IPS DF 19.7 (cell line): ENCODE measurements around the gene DENND6A.
"Not testable (repeated sequence)": the region's sequence is repeated elsewhere in the genome, so short reads cannot be mapped to it uniquely, and the experiment has no call there.

Source experiments
- DNase-seq: peaks from one replicate; pipeline ENCODE4 v3.0.0-alpha.2; 2013; ENCODE audit warnings: low read depth, low spot score

Gene DENND6A

GRCh38 chr3:57696801-57697321 lies 4.0 kb upstream of the DENND6A start:
- DNase-seq: no peak

- no peak for DNase-seq
Observed at GRCh38 chr3:57694146-57694545, 1.3 kb upstream of the DENND6A start.

- not testable (repeated sequence) for DNase-seq
Observed at GRCh38 chr3:57692133-57692395, 813 bp downstream of the DENND6A start.

DNA sequence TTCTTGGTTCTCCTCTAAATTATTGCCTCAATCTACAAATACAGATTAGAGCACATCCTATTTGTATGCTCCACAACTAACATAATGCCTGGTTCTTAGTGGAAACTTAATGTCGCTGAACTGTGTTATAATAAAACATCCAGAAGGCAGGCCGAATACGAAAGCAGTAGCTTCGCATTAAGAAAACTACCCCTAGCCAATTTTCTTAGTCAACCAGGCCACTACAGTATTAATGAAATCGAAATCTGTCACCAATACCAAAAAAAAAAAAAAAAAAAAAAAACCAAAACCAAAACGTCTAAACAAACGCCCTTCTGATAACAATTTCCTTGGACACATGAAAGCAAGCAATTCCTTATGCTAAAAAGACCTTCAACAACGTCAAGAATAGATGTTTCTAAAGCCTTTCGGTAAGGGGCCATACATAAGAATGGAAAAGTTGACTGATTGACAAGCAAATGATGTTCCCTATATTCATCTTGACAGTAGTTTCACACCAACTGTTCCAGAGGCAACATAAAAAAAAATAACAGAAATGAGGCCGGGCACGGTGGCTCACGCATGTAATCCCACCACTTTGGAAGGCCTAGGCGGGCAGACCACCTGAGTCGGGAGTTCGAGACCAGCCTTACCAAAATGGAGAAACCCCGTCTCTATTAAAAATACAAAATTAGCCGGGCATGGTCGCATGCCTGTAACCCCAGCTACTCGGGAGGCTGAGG lies 1.3 kb downstream of the DENND6A start:
- no peak for DNase-seq

GRCh38 chr3:57689367-57690053 lies 3.4 kb downstream of the DENND6A start:
- peak; percentile 25 for DNase-seq

- DNase-seq: no peak
Observed at GRCh38 chr3:57688291-57688690, 4.6 kb downstream of the DENND6A start.

DNA sequence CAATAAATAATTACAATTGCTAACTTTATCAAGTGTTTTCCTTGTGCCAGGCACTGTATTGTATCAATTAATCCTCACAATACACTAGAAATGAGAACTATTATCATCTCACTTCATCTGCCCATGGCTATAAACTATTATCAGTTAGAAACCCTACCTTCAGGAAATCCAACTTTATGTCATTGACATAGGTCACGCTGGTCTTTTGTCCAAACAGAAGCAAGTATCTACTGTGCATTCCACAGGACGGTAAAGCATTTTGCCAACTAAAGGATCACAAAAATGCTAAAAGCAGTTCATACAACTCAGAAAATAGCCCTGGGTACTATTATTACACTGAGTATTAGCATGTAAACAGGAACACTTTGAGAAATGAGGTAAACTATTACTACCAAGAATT lies 9.6 kb downstream of the DENND6A start:
- DNase-seq: no peak

- DNase-seq: no peak
Observed at GRCh38 chr3:57682284-57682683, 10.6 kb downstream of the DENND6A start.

- DNase-seq: no peak
Observed at GRCh38 chr3:57681691-57682090, 11.2 kb downstream of the DENND6A start.

DNA sequence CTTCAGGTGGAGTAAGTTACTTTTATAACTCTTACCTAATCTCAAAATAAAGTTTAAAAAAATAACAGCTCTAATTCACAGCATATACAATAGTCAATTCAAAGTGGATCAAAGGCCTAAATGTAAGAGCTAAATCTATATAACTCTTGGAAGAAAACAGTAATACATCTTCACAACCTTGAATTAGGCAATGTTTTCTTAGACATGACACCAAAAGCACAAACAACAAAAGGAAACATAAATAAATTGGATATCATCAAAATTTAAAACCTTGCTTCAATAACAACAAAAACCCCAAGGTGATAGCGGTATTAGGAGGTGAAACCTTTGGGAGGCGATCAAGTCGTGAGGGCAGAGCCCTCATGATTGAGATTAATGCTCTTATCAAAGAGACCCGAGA lies 12.8 kb downstream of the DENND6A start:
- DNase-seq: no peak

GRCh38 chr3:57675530-57675929 lies 17.3 kb downstream of the DENND6A start:
- no peak for DNase-seq

- DNase-seq: no peak
Observed at GRCh38 chr3:57673156-57673555, 19.7 kb downstream of the DENND6A start.

- DNase-seq: no peak
Observed at GRCh38 chr3:57670543-57670942, 22.3 kb downstream of the DENND6A start.

DNA sequence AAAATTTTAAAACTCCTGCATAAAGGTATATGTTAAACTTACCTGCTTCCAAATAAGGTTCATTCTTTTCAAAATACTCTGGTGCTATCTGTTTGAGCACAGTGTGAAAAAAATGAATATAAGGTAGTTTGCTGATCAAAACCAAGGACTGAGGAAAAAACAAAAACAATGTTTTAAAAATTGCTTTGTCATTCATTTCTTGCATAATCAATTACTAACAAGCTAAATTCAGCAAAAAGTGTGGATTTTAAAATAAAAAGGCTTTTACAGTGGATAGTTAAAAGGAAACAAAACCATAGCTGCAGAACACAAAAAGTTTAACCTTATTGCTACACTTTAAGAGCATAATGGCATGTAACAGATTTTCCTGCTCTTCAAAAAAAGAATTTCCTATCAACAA lies 31.5 kb downstream of the DENND6A start:
- DNase-seq: no peak

GRCh38 chr3:57659806-57660439 lies 33.0 kb downstream of the DENND6A start:
- DNase-seq: no peak

- no peak for DNase-seq
Observed at GRCh38 chr3:57659004-57659673, 33.7 kb downstream of the DENND6A start.

DNA sequence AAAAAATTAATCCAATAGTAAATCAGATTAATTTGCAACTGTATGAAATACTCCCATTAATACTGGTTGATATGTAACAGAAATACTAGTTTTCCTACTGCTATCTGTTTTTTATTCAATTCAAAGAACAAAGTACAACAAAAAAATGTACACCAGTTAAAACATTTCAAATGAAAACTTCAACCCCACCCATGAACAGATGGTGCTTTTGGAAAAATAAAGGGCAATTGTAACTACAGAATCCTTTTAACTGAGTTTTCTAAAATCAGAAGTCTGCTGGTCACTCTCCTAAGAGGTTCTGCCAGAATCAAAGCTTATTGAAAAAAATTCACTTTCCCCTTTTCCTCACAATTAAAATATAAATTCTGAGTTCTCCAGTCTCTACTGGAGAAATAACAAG lies 34.3 kb downstream of the DENND6A start:
- no peak for DNase-seq

DNA sequence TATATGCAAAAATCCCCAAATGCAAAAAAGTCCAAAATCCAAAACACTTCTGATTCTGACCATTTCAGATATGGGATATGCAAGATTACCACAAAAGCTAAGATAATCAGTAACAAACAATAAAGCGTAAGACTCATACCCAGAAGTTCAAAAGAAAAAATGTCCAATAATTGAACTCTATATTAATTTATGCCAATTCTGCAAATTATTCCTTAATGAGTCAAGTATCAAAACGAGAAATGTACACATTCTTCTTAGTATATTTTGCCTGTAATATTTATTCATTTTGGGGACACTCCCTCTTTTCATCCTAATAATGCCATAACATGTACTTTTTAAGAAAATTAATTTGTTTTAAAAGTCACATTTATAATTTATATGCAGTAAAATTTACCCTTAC lies 37.1 kb downstream of the DENND6A start:
- DNase-seq: no peak

DNA sequence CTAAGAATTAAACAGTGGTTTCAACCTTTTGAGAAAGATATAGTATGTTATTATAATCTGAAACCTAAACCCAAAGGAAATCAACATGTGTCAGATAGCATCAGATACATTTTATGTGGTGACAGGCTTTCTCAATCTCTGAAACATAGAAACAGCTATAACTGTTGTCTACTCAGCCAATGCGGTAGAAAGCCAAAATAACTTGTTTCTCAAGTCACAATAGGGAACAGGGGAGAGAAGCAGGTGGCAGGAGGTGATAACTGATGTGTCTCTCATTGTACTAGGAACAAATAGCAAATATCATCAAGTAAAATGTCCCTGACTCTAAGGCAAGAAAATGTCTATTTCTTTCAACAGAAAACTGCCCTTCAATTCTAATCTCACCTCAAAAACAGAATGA lies 38.6 kb downstream of the DENND6A start:
- DNase-seq: no peak

DNA sequence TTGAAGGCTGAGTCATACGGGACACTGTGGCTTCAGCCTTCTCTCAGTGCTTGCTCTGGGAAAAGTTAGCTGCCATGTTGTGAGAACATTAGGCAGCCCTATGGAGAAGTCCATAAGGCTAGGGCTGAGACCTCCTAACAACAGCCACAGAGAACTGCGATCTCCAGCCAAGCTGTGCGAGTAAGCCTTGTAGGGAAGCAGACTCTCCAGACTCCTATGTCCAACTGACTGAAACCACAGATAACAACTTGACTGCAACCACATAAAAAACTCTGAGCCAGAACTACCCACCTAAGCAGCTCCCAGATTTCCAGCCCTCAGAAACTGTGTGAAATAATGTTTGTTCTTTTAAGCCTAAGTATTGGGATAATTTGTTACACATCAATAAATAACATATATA lies 40.7 kb downstream of the DENND6A start:
- no peak for DNase-seq

GRCh38 chr3:57647292-57647940 lies 45.5 kb downstream of the DENND6A start:
- DNase-seq: no peak

DNA sequence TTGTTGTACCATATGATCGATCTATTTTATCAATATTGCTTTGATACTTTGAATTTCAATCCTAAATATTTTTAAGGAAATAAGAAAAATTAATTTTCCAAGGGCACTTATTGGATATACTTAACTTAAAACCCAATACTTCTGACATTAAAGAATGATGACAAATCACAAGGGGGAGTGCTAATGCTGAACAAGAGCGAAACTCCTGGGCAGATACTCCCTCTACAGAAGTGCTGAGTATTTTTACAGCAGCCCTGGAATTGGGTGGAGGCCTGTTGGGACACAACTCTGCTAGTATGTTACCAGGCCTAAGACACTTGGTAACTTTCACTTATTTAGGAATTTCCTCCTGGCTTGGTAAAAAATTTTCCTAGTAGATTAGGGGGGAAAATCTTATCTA lies 46.2 kb downstream of the DENND6A start:
- DNase-seq: no peak
